GM21825 (cell line): ENCODE data around the gene PCSK6.

Source experiments
- ATAC-seq: cut with Tn5 transposase; IDR thresholded peaks from one replicate; pipeline ENCODE4 v1.9.1; 2021; ENCODE audit warnings: mild to moderate bottlenecking, moderate library complexity; ENCODE audit not compliant: unreplicated experiment

The PCSK6 gene

DNA sequence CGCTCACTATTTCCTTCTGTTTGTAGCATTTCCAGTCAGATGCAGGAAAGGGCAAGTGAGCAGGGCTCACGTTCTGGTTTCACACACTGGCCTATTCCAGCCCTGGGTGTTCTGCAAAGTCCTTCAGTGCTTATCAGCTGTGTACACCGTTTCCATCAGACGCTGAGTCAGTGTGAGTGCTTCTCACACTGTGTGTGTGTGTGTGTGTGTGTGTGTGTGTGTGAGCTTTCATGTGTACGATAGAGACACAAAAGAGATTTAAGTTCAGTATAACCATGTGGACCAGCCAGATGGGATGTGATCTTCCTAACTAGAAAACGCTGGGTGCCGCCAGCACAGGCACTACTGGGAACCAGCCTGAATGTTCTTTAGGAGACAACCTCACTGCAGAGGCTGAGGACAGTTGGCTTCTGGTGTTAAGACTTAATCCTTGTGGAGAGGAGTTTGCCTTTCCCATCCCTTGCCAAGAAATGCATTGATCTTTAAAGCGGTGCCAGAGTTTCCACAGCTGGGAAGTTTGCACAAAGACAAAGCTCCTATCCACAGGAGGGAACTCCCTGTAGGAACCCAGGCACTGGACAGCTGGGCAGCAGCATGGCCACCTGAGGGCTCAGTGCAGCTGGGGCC is 233.8 kb downstream of the PCSK6 start:
- ATAC-seq = no peak

DNA sequence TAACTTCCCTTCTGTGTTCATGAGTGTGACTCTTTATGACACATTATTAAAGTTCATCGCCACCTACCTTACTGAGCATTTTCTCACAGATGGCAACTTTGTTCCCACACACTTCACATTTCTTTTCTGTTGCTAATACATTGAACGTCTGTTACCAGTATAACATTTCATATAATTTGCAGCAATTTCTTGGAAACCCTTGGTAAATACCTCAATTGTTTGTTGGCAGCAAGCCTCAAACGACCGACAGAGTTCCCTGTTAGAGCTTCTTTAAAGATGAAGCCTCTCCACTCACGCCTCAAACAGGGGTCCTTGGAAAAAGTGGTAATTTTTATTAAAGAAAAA is 234.5 kb downstream of the PCSK6 start:
- ATAC-seq = no peak

DNA sequence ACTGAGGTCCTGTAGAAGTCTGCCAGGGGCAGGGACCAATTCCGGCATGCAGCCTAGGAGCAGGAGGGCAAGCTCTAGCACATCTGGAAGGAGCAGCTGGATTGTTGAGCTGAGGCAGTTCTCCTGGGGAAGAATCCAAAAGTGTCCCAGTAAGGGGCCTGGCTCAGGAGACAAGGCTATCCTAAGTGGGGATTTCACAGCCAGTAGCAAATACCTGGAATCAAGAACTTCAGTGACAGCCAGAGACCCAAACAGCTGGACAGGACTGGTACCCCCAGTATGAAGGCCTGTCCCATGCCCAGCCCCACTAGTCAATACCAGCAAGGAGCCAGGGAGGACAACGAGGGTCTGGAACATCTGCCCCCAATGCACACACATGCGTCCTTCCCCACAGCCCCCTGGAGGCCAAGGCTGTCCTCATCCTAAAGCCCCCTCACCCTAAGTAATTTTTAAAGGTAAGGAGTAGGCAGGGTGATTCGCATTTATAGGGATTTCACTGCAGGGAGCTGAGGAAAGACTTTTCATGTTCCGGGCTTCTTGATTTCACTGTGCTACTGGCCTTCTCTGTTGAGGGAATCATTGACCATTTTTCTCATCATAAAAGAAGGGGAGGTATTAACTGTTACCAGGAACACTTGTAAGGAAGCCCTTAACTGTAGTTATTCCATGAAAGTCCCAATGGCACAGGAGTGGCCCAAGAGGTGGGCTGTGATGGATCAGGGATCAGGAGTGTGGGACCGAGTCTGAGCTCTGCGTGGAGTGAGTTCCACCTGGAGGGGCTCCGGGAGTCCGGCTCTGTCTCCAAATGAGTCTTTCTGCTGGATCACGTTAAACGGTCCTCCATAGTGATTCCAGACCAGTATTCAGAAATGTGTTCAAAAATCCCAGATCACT is 235.1 kb downstream of the PCSK6 start:
- ATAC-seq = no peak
